GM23338 (cell line): ENCODE measurements around the gene RNF13.
"Not testable (repeated sequence)": the region's sequence is repeated elsewhere in the genome, so short reads cannot be mapped to it uniquely, and the experiment has no call there.

Experiments used
- EZH2 ChIP-seq: fragments of 200-600 bp; sonication (generic); IDR thresholded peaks from one replicate; pipeline ENCODE4 v1.8.0; 2017; ENCODE audit warnings: antibody characterized with exemption, mild to moderate bottlenecking, low read depth; ENCODE audit not compliant: unreplicated experiment
- POLR2AphosphoS5 ChIP-seq: IDR thresholded peaks from 2 replicates; pipeline ENCODE4 v1.6.1; 2016; ENCODE audit warnings: antibody characterized with exemption, low read depth
- REST ChIP-seq: IDR thresholded peaks from one replicate; pipeline ENCODE4 v1.6.1; 2018; ENCODE audit warnings: antibody characterized with exemption; ENCODE audit not compliant: unreplicated experiment
- STAT1 ChIP-seq: IDR thresholded peaks from one replicate; pipeline ENCODE4 v1.6.1; 2016; ENCODE audit warnings: antibody characterized with exemption; ENCODE audit not compliant: unreplicated experiment
- TF ChIP-seq, protein P1 (sequence below), 2 experiments: fragments of 200-600 bp in 1 of 2; sonication (generic) in 1 of 2; conservative IDR thresholded peaks; 2 replicates each; pipeline versions ENCODE4 v1.5.1 to v1.6.1; 2016 to 2017; ENCODE audit warnings: antibody characterized with exemption in 2 of 2, low read depth in 2 of 2, mild to moderate bottlenecking in 2 of 2, moderate library complexity in 1 of 2

DNA sequence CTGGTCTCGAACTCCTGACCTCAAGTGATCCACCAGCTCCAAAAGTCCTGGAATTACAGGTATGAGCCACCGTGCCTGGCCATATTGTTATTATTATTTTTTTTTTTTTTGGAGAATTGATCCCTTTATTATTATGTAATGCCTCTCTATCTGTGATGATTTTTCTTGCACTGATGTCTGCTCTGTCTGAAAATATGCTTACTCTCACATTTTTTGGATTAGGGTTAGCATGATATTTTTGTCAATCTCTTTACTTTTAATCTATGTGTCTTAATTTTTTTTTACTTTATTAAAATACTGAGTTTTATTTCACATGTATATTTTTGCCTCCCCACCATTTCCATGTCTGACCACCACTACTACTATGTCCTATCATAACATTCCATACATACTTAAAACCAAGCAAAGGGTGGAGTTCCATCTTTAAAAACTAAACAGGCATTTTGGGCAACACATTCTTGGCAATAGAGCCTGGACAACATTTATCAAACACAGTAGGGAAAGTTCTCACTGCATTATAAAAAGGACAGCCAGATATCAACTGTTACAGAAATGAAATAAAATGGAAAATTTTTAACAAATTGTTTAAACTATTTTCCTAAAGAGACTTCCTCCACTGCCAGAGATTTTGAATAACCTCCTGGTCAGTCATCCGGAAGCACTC, 125.5 kb downstream of the RNF13 start:
- TF ChIP-seq, protein P1, sequence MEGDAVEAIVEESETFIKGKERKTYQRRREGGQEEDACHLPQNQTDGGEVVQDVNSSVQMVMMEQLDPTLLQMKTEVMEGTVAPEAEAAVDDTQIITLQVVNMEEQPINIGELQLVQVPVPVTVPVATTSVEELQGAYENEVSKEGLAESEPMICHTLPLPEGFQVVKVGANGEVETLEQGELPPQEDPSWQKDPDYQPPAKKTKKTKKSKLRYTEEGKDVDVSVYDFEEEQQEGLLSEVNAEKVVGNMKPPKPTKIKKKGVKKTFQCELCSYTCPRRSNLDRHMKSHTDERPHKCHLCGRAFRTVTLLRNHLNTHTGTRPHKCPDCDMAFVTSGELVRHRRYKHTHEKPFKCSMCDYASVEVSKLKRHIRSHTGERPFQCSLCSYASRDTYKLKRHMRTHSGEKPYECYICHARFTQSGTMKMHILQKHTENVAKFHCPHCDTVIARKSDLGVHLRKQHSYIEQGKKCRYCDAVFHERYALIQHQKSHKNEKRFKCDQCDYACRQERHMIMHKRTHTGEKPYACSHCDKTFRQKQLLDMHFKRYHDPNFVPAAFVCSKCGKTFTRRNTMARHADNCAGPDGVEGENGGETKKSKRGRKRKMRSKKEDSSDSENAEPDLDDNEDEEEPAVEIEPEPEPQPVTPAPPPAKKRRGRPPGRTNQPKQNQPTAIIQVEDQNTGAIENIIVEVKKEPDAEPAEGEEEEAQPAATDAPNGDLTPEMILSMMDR (conservative IDR thresholded peaks at IDR 0.05; ENCODE audit: low read depth in 2 of 2): not testable (repeated sequence)
- not testable (repeated sequence) for TF ChIP-seq POLR2AphosphoS5, REST, EZH2, STAT1
